Hepatocyte (in vitro differentiated cells): Measurements from ENCODE around the gene DIP2C. TPM values are rescaled to one million over a fixed set of nuclear protein-coding genes. Genes with fewer than 3 reads are reported as not detected.

Experiments used
- DNase-seq: peaks from one replicate; pipeline ENCODE4 v3.0.0-alpha.2; 2016; ENCODE audit warnings: low spot score
- H2AFZ ChIP-seq: fragments of 200-600 bp; sonication (generic); 2 replicates; pipeline ENCODE4 v1.6.0; 2016; ENCODE audit warnings: antibody characterized with exemption, mild to moderate bottlenecking
- H3K27ac ChIP-seq: fragments of 200-600 bp; sonication (generic); 2 replicates; pipeline ENCODE4 v1.5.1; 2016; ENCODE audit warnings: mild to moderate bottlenecking
- H3K27me3 ChIP-seq: fragments of 200-600 bp; sonication (generic); 2 replicates; pipeline ENCODE4 v1.6.1; 2016
- H3K36me3 ChIP-seq: fragments of 200-600 bp; sonication (generic); replicated peaks from 2 replicates; pipeline ENCODE4 v1.5.1; 2016; ENCODE audit warnings: low read depth; ENCODE audit not compliant: insufficient read depth
- H3K4me1 ChIP-seq: fragments of 200-600 bp; sonication (generic); 2 replicates; pipeline ENCODE4 v1.5.1; 2016; ENCODE audit warnings: mild to moderate bottlenecking, moderate library complexity; ENCODE audit not compliant: insufficient read depth
- H3K4me2 ChIP-seq: fragments of 200-600 bp; sonication (generic); 2 replicates; pipeline ENCODE4 v1.6.0; 2016
- H3K4me3 ChIP-seq: fragments of 200-600 bp; sonication (generic); 2 replicates; pipeline ENCODE4 v1.5.1; 2016; ENCODE audit warnings: mild to moderate bottlenecking
- H3K79me2 ChIP-seq: fragments of 200-600 bp; sonication (generic); 2 replicates; pipeline ENCODE4 v1.6.0; 2017; ENCODE audit warnings: mild to moderate bottlenecking
- H3K9me2 ChIP-seq: fragments of 200-600 bp; sonication (generic); replicated peaks from 2 replicates; pipeline ENCODE4 v1.6.0; 2017; ENCODE audit warnings: mild to moderate bottlenecking; ENCODE audit not compliant: insufficient read depth
- H3K9me3 ChIP-seq: fragments of 200-600 bp; sonication (generic); 2 replicates; pipeline ENCODE4 v1.5.1; 2016; ENCODE audit warnings: low read depth, mild to moderate bottlenecking
- H4K20me1 ChIP-seq: fragments of 200-600 bp; sonication (generic); 2 replicates; pipeline ENCODE4 v1.6.0; 2016; ENCODE audit warnings: mild to moderate bottlenecking; ENCODE audit not compliant: insufficient read depth, poor library complexity, severe bottlenecking
- EZH2 ChIP-seq: fragments of 200-600 bp; sonication (generic); IDR thresholded peaks from 2 replicates; pipeline ENCODE4 v1.6.1; 2016; ENCODE audit warnings: antibody characterized with exemption, mild to moderate bottlenecking, borderline replicate concordance
- EZH2phosphoT487 ChIP-seq: fragments of 200-600 bp; sonication (generic); IDR thresholded peaks from one replicate; pipeline ENCODE4 v1.6.1; 2018; ENCODE audit warnings: antibody characterized with exemption, mild to moderate bottlenecking, low read depth, moderate library complexity; ENCODE audit not compliant: unreplicated experiment, severe bottlenecking
- WGBS: methylation state at CpG from one replicate; pipeline ENCODE4 v1.1.6; 2016; ENCODE audit warnings: low lambda C conversion rate; ENCODE audit errors: missing lambda C conversion rate; 5-methylcytosine and 5-hydroxymethylcytosine counted together
- polyA plus RNA-seq: library from polyadenylated mRNA; unstranded; fragments of >200 nt; fragmentation: Nextera tagmentation; extraction: Ambion mirVana; gene quantifications from 2 replicates; pipeline ENCODE4 v1.2.1, GENCODE V29; 2016
- total RNA-seq: library from RNA; depleted of rRNA; stranded (reverse); fragments of >200 nt; gene quantifications from 2 replicates; pipeline ENCODE4 v1.2.3, GENCODE V29; 2014
- TF ChIP-seq, protein P1 (sequence below): fragments of 200-600 bp; sonication (generic); IDR thresholded peaks from 2 replicates; pipeline ENCODE4 v1.5.1; 2016; ENCODE audit warnings: antibody characterized with exemption, mild to moderate bottlenecking; ENCODE audit not compliant: poor library complexity

Gene DIP2C
- total and polyA plus RNA-seq, 2 experiments from 2014 or later = 11.1 to 12.8 TPM

DNA sequence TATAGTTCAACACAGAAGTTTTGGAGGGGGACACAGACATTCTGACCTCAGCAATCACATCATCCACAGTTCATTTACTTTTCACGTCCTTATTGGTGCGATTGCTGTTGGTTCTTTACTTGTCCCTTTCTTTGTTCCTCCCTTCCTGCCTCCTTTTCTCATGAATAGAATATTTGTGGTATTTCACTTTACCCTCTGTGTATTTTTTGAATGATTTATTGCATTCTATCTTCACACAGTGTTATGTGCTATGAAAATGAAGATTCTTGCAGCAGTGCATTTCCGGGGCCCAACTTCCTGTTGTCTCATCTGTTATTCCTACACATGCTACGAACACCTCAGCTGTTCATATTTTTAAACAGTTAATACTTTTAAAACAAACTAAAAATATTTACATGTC lies 374.6 kb downstream of the DIP2C start:
- no peaks in the 10 kb centered on the region for H3K9me2 ChIP-seq
- H3K79me2 ChIP-seq = no peaks in the 10 kb centered on the region
- WGBS = 91% methylated on average over 4 of the region's 4 CpGs
- no peak overlapping the region for H3K4me3 ChIP-seq
- no peak for DNase-seq
- H3K27me3 ChIP-seq = no peaks in the 10 kb centered on the region
- no peaks in the 10 kb centered on the region for H4K20me1 ChIP-seq
- H3K9me3 ChIP-seq = no peaks in the 10 kb centered on the region
- TF ChIP-seq EZH2phosphoT487 (no peak), EZH2 (no peak)
- TF ChIP-seq, protein P1, sequence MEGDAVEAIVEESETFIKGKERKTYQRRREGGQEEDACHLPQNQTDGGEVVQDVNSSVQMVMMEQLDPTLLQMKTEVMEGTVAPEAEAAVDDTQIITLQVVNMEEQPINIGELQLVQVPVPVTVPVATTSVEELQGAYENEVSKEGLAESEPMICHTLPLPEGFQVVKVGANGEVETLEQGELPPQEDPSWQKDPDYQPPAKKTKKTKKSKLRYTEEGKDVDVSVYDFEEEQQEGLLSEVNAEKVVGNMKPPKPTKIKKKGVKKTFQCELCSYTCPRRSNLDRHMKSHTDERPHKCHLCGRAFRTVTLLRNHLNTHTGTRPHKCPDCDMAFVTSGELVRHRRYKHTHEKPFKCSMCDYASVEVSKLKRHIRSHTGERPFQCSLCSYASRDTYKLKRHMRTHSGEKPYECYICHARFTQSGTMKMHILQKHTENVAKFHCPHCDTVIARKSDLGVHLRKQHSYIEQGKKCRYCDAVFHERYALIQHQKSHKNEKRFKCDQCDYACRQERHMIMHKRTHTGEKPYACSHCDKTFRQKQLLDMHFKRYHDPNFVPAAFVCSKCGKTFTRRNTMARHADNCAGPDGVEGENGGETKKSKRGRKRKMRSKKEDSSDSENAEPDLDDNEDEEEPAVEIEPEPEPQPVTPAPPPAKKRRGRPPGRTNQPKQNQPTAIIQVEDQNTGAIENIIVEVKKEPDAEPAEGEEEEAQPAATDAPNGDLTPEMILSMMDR = no peak
- no peak overlapping the region for H3K27ac ChIP-seq
- H3K36me3 ChIP-seq = no peaks in the 10 kb centered on the region
- no peaks in the 10 kb centered on the region for H3K4me1 ChIP-seq
- no peak overlapping the region for H2AFZ ChIP-seq
- H3K4me2 ChIP-seq = no peak overlapping the region

DNA sequence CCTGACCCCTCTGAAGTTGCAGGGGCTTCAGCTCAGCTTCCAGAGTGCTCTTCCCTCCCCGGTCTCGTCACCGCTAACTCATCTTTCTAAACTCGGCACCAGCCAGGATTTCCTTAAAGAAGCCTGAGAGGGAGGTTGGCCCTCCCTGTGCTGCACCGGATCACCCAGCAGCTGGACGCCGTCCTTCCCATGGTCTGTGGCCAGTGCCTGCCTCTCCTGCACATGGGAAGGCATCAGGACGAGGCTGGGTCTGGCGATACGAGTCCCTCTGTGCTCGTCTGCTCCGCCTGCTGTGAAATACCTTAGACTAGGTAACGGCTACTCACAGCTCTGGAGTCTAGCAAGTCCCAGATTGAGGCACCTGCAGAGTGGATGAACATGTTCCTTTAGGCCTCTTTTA lies 375.1 kb downstream of the DIP2C start:
- no peaks in the 10 kb centered on the region for H3K79me2 ChIP-seq
- H3K4me2 ChIP-seq = no peak overlapping the region
- 79% methylated on average over 13 of the region's 13 CpGs for WGBS
- no peak for DNase-seq
- no peak overlapping the region for H3K4me3 ChIP-seq
- H3K36me3 ChIP-seq = no peaks in the 10 kb centered on the region
- H3K9me2 ChIP-seq = no peaks in the 10 kb centered on the region
- no peaks in the 10 kb centered on the region for H3K4me1 ChIP-seq
- H3K27ac ChIP-seq = no peak overlapping the region
- no peak overlapping the region for H2AFZ ChIP-seq
- no peak for TF ChIP-seq EZH2
- TF ChIP-seq EZH2phosphoT487 = no peak
- no peaks in the 10 kb centered on the region for H3K27me3 ChIP-seq
- H4K20me1 ChIP-seq = no peaks in the 10 kb centered on the region
- no peaks in the 10 kb centered on the region for H3K9me3 ChIP-seq

DNA sequence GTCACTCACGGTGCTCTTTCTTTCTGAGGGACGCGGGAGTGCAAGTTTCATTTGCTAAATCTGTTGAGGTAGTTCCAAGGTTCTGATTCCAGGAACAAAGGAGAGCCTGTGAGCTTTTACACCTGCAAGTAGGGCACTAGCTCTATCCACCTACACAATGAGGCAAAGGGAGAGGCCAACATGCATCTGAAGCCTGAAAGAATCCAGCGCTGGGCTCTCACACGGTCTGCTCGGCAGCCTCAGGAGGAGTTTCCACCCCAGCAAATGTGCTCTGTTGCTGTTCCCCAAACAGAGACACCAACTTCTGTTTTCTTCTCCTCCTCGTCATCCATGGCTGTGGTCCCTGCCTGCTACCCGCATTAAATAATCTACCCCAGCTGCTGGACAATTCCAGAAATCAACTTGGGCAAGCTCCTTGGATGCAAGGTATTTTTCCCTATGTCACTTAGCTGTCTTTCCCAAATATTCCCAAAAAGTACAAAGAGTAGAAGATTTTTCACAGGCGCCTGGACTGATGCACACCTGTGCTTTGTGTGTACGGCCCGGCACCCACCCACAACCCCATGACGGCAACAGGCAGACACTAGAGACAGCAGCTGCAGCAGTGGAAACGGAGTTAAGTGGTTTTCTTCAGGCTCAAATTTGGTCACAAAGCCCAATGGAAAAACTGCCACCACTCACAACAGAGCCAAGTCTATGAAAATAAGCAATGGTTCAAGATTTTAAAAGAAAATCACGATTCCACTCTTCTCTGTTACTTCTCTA lies 377.4 kb downstream of the DIP2C start:
- Histone ChIP-seq H3K9me3 (no peaks in the 10 kb centered on the region), H3K4me2 (no peak overlapping the region), H3K27me3 (no peaks in the 10 kb centered on the region), H3K4me1 (peaks cover 11% of the 10 kb centered on the region), H4K20me1 (no peaks in the 10 kb centered on the region), H3K4me3 (no peak overlapping the region), H3K27ac (no peak overlapping the region), H2AFZ (no peak overlapping the region), H3K79me2 (no peaks in the 10 kb centered on the region), H3K9me2 (no peaks in the 10 kb centered on the region), H3K36me3 (no peaks in the 10 kb centered on the region)
- DNase-seq = no peak
- TF ChIP-seq, protein P1 = no peak
- TF ChIP-seq EZH2phosphoT487 = no peak
- TF ChIP-seq EZH2 = no peak
- WGBS = 95% methylated on average over 14 of the region's 14 CpGs

GRCh38 chr10:310976-311639 lies 378.4 kb downstream of the DIP2C start:
- Histone ChIP-seq H3K4me1 (peaks cover 11% of the 10 kb centered on the region), H3K4me2 (no peak overlapping the region), H3K27ac (no peak overlapping the region), H3K9me3 (no peaks in the 10 kb centered on the region), H3K9me2 (no peaks in the 10 kb centered on the region), H3K36me3 (no peaks in the 10 kb centered on the region), H3K4me3 (no peak overlapping the region), H3K27me3 (no peaks in the 10 kb centered on the region), H3K79me2 (no peaks in the 10 kb centered on the region), H4K20me1 (no peaks in the 10 kb centered on the region), H2AFZ (no peak overlapping the region)
- TF ChIP-seq EZH2 = no peak
- TF ChIP-seq, protein P1 = no peak
- no peak for TF ChIP-seq EZH2phosphoT487
- DNase-seq = no peak
- 96% methylated on average over 25 of the region's 25 CpGs for whole genome bisulfite sequencing
